Adrenal gland (tissue), 5 donors: ENCODE measurements around the gene RALGAPA2.

ENCODE experiments used
- CTCF ChIP-seq, 6 experiments: fragments of 450-650 bp in 4 of 6; fragments of 200-600 bp in 2 of 6; sonication (generic) in 1 of 6; IDR thresholded peaks; 1 replicate in 5 of 6; 2 replicates in 1 of 6; pipeline versions ENCODE4 v1.5.1 to v1.8.0; 2016 to 2021; ENCODE audit warnings: antibody characterized with exemption in 6 of 6, mild to moderate bottlenecking in 2 of 6, moderate library complexity in 1 of 6
- POLR2A ChIP-seq, 2 donors: fragments of 450-650 bp; IDR thresholded peaks; one replicate each; pipeline ENCODE4 v1.6.1; 2017; ENCODE audit warnings: antibody characterized with exemption in 2 of 2, mild to moderate bottlenecking in 2 of 2, moderate library complexity in 1 of 2
- donor health status: DM: no; HTN: no; CAD: no.

- no peak for TF ChIP-seq POLR2A (IDR thresholded peaks at IDR 0.05)
- no peak for TF ChIP-seq CTCF (IDR thresholded peaks at IDR 0.05)
Measured at GRCh38 chr20:20755231-20755630, 42.8 kb upstream of the RALGAPA2 start.
